ENCODE measurements around the gene HSPG2.

HSPG2 gene

DNA sequence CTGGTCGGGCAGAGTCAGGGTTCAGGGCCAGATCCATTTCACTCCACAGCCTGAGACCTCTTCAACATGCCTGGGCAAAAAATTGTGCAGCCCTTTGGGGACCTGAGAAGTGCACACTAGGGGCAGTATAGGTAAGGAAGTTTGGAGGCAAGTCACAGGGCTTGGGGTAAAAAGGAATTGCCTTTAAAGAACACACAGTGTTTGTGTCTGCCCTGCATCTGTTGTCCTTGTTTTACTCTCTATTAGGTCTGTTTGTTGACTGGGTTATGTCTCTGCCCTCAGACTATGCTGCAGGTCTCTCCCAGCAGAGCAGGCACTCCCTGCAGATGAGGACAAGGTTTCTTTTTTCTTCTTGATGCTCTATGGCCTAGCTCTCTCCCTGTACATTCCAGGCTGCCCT, 103.0 kb downstream of the HSPG2 start:
- Histone ChIP-seq H3K27ac (no peak overlapping the region), H3K9me3 (no peaks in the 10 kb centered on the region), H3K4me3 (no peak overlapping the region), H3K36me3 (peaks cover 100% of the 10 kb centered on the region in 3 donors), H3K27me3 (no peaks in the 10 kb centered on the region), H3K4me1 (no peaks in the 10 kb centered on the region)
- DNase-seq = no peak
- intact Hi-C loops (cut with DNase I; ENCODE audit: low total_unique reads) = no loop called here
- TF ChIP-seq, protein P1, sequence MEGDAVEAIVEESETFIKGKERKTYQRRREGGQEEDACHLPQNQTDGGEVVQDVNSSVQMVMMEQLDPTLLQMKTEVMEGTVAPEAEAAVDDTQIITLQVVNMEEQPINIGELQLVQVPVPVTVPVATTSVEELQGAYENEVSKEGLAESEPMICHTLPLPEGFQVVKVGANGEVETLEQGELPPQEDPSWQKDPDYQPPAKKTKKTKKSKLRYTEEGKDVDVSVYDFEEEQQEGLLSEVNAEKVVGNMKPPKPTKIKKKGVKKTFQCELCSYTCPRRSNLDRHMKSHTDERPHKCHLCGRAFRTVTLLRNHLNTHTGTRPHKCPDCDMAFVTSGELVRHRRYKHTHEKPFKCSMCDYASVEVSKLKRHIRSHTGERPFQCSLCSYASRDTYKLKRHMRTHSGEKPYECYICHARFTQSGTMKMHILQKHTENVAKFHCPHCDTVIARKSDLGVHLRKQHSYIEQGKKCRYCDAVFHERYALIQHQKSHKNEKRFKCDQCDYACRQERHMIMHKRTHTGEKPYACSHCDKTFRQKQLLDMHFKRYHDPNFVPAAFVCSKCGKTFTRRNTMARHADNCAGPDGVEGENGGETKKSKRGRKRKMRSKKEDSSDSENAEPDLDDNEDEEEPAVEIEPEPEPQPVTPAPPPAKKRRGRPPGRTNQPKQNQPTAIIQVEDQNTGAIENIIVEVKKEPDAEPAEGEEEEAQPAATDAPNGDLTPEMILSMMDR (IDR thresholded peaks at IDR 0.05) = no peak

DNA sequence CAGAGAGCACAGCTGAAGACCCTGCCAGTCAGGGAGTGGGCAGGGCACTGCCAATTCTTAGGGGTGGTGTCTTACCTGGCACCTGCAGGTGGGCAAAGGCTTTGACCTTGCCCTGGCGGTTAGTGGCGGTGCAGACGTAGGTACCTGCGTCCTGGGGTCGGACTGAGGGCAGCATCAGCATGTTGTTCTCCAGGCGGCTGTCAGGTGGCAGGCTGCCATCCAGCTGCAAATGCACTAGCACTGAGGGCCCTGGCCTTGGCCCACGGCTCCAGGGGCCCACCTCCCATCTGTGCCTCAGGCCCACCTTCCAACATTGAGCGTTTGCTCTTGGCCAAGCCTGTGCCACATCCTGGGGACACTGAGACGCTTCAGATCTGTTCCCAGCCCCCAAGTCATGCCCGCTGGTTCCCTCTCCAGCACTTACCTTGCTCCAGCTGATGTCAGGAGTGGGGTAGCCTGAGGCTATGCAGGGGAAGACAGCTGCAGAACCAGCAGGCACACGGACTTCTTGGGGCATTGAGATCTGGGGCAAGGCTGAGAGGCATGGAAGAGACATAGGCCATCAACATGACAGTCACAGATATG, 103.6 kb downstream of the HSPG2 start:
- TF ChIP-seq, protein P1 (IDR thresholded peaks at IDR 0.05) = no peak
- H3K4me1 ChIP-seq = no peaks in the 10 kb centered on the region
- intact Hi-C loops (cut with DNase I; ENCODE audit: low total_unique reads) = no loop called here
- H3K27ac ChIP-seq = no peak overlapping the region
- DNase-seq = no peak
- no peaks in the 10 kb centered on the region for H3K9me3 ChIP-seq
- H3K27me3 ChIP-seq = no peaks in the 10 kb centered on the region
- no peak overlapping the region for H3K4me3 ChIP-seq
- peaks cover 100% of the 10 kb centered on the region in 3 donors for H3K36me3 ChIP-seq

DNA sequence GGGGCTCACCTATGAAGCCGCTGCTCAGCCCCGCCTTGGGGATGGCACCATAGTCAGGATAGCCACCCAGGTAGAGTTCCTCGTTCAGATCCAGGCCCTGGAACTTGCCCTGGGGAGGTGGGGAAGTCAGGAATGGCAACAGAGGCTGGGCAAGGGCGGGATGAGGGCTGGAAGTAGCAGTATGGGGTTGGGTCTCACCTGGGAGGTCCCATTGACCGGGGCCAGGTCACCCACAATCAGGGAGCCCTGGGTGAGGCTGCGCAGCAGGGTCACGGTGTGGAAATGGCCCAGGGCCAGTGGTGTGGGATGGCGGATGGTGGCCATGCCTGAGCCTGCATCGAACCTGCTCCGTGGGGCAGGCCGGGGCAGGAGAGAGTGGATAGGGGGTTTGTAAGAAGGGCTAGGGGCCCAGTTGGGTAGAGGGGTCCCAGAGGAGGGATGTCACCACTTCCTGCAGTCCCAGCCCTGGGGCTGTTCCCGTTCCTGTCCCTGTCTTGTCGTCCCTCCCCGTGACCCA, 105.6 kb downstream of the HSPG2 start:
- TF ChIP-seq, protein P1 (IDR thresholded peaks at IDR 0.05) = no peak
- Histone ChIP-seq H3K27me3 (no peaks in the 10 kb centered on the region), H3K4me1 (no peaks in the 10 kb centered on the region), H3K27ac (no peak overlapping the region), H3K4me3 (no peak overlapping the region), H3K9me3 (no peaks in the 10 kb centered on the region), H3K36me3 (peaks cover 100% of the 10 kb centered on the region in 3 donors)
- intact Hi-C loops (cut with DNase I; ENCODE audit: low total_unique reads) = no loop called here
- no peak for DNase-seq

DNA sequence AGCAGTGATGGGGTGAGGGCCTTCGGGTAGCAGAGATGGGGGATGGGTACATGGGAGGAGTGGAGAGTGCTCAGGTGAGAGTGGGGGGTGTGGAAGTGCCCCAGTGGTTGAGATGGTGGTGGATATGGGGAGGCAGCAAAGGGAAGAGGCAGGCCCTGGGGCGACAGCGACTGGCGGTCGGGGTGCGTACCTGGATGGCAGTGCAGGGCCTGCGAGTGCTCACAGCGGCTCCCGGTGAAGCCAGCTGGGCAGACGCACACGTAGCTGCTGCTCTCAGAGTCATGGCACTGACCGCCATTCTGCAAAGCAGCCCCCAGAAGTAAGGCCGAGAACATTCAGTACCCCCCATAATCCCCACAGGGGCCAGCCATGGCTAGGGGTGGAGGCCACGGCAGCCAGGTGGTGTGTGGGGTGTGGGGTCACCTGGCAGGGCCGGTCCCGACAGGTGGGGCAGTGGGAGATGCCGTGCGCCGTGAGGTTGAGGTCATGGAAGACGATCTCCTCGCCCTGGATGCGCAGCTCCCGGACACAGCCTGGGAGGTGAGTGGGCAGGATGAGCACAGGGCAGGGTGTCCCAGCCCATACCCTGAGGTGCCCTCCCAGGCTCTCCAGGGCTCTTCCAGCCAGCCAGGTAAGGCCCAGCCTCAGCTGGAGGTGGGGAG, 106.2 kb downstream of the HSPG2 start:
- Histone ChIP-seq H3K4me3 (no peak overlapping the region), H3K4me1 (no peaks in the 10 kb centered on the region), H3K27me3 (no peaks in the 10 kb centered on the region), H3K9me3 (no peaks in the 10 kb centered on the region), H3K36me3 (peaks cover 100% of the 10 kb centered on the region in 3 donors), H3K27ac (no peak overlapping the region)
- no peak for DNase-seq
- intact Hi-C loops (cut with DNase I; ENCODE audit: low total_unique reads) = no loop called here
- TF ChIP-seq, protein P1 (IDR thresholded peaks at IDR 0.05) = no peak

DNA sequence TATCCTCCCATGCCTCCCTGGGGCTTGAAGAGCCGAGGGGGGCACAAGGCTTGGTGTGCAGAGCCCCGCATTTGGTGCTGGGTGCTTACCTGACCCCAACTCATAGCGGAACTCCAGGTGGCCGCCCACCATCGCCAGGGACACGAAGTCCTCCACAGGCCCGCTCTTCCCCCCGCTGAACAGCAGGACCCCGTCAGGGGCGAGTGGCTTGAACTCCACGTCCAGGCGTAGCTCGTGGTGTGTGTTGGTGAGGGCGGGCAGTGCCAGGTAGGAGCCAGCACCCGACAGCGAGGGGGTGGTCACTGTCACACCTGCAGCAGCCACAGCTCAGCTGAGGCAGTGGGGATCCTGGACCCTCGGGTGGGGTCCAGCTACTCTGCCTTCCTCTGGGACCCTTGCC, 107.8 kb downstream of the HSPG2 start:
- no peak for DNase-seq
- peaks cover 99 to 100% (median 100%) of the 10 kb centered on the region in 3 donors for H3K36me3 ChIP-seq

More for the DNA sequence above, 107.8 kb downstream of the HSPG2 start:
- no peaks in the 10 kb centered on the region for H3K4me1 ChIP-seq
- intact Hi-C loops (cut with DNase I; ENCODE audit: low total_unique reads) = no loop called here
- TF ChIP-seq, protein P1 (IDR thresholded peaks at IDR 0.05) = no peak
- no peaks in the 10 kb centered on the region for H3K9me3 ChIP-seq
- H3K27ac ChIP-seq = no peak overlapping the region
- H3K27me3 ChIP-seq = no peaks in the 10 kb centered on the region
- H3K4me3 ChIP-seq = no peak overlapping the region

Measured in tibial artery (tissue), 4 donors.